Small intestine (tissue), 7 donors: ENCODE data around the gene CHIT1. TPM values are rescaled to one million over a fixed set of nuclear protein-coding genes. Genes with fewer than 3 reads are reported as not detected.
A peak's percentile ranks its signal among the peaks of the same experiment; 100 is the strongest.
"Not testable (repeated sequence)": the region's sequence is repeated elsewhere in the genome, so short reads cannot be mapped to it uniquely, and the experiment has no call there.

Experiments
- DNase-seq, 2 donors: peaks; one replicate each; pipeline versions ENCODE4 v3.0.0 to v3.0.0-alpha.2; 2013
- FAIRE-seq: peaks from 2 replicates; lab custom pipeline; 2012; peaks lifted over from hg19 to GRCh38; lab: Jason Lieb, UNC
- H3K27ac ChIP-seq, 3 donors: one replicate each; pipeline ENCODE4 v1.5.1; 2013; ENCODE audit warnings: low read length in 2 of 3, mild to moderate bottlenecking in 2 of 3, control low read depth in 1 of 3, inconsistent platforms in 1 of 3, low read depth in 1 of 3, moderate library complexity in 1 of 3
- H3K27me3 ChIP-seq, 3 donors: one replicate each; pipeline ENCODE4 v1.6.1; 2013; ENCODE audit warnings: low read length in 3 of 3, inconsistent platforms in 1 of 3; ENCODE audit not compliant: control insufficient read depth in 3 of 3, insufficient read depth in 3 of 3
- H3K36me3 ChIP-seq, 3 donors: one replicate each; pipeline ENCODE4 v1.6.1; 2013; ENCODE audit warnings: low read length in 3 of 3, inconsistent platforms in 1 of 3, low read depth in 1 of 3, mild to moderate bottlenecking in 1 of 3, moderate library complexity in 1 of 3; ENCODE audit not compliant: control insufficient read depth in 3 of 3, insufficient read depth in 2 of 3
- H3K4me1 ChIP-seq, 3 donors: one replicate each; pipeline ENCODE4 v1.6.1; 2013; ENCODE audit warnings: low read length in 2 of 3, inconsistent platforms in 1 of 3, low read depth in 1 of 3, mild to moderate bottlenecking in 1 of 3, moderate library complexity in 1 of 3; ENCODE audit not compliant: control insufficient read depth in 3 of 3, insufficient read depth in 2 of 3
- H3K4me3 ChIP-seq, 3 donors: one replicate each; pipeline ENCODE4 v1.5.1; 2013; ENCODE audit warnings: low read length in 3 of 3, control low read depth in 1 of 3, inconsistent platforms in 1 of 3, low read depth in 1 of 3, mild to moderate bottlenecking in 1 of 3, moderate library complexity in 1 of 3
- H3K9me3 ChIP-seq, 2 donors: one replicate each; pipeline ENCODE4 v1.6.1; 2013; ENCODE audit warnings: low read depth in 1 of 2, low read length in 1 of 2; ENCODE audit not compliant: control insufficient read depth in 2 of 2, insufficient read depth in 1 of 2
- WGBS, 3 donors: extraction: QIAGEN DNeasy Blood & Tissue Kit; methylation state at CpG; one replicate each; pipeline ENCODE4 v1.1.7; 2013; 5-methylcytosine and 5-hydroxymethylcytosine counted together
- polyA plus RNA-seq, 4 donors: library from polyadenylated mRNA; stranded (reverse) in 3 of 4; unstranded in 1 of 4; fragments of 200-250 nt in 3 of 4; fragments of 120-200 nt in 1 of 4; gene quantifications; one replicate each; pipeline versions ENCODE4 v1.2.1 to v1.2.3, GENCODE V29; 2013
- donor health status: healthy with polysubstance abuse.
- donor health status: control.
- donor health status: control.
- donor health status: Bipolar disorder and iron deficiency.
- donor health status: healthy.

CHIT1 gene
- polyA plus RNA-seq, 4 donors = 0.07 to 0.43 TPM; not detected in 2

DNA sequence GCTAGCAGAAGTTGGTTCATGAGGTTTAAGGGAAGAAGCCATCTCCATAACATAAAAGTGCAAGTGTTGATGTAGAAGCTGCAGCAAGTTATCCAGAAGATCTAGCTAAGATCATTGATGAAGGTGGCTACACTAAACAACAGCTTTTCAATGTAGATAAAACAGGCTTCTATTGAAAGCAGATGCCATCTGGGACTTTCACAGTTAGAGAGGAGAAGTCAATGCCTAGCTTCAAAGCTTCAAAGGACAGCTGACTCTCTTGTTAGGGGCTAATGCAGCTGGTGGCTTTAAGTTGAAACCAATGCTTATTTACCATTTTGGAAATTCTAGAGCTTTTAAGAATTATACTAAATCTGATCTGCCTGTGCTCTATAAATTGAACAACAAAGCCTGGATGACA, 25.3 kb upstream of the CHIT1 start:
- not testable (repeated sequence) for H3K27me3 ChIP-seq, H3K9me3 ChIP-seq, FAIRE-seq, DNase-seq, H3K4me3 ChIP-seq, H3K4me1 ChIP-seq, H3K36me3 ChIP-seq, H3K27ac ChIP-seq

DNA sequence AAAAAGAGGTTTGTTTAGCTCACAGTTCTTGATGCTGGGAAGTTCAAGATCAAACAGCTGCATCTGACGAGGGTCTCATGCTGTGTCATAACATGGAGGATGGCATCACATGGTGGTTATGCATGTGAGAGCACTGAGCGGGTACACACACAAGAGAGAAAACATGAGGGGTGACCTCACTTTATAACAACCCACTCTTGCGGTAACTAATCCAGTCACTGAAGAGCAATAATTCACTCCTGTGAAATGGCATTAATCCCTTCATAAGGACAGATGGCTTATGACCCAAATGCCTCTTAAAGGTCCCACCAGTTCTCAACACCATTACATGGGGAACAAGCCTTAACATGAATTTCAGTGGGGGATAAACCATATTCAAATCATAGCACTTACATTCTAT, 23.2 kb upstream of the CHIT1 start:
- Histone ChIP-seq H3K4me1 (no peaks in the 10 kb centered on the region), H3K27me3 (no peaks in the 10 kb centered on the region), H3K9me3 (peaks cover 0 to 6% of the 10 kb centered on the region in 2 donors), H3K36me3 (no peaks in the 10 kb centered on the region), H3K4me3 (no peak overlapping the region), H3K27ac (no peak overlapping the region)
- 73 to 84% (median 80%) methylated on average over 3 of the region's 3 CpGs for WGBS, 3 donors
- FAIRE-seq (no peak), DNase-seq (no peak)

- Histone ChIP-seq H3K27ac (no peak overlapping the region), H3K9me3 (peaks cover 0 to 2% of the 10 kb centered on the region in 2 donors), H3K36me3 (no peaks in the 10 kb centered on the region), H3K4me1 (no peaks in the 10 kb centered on the region), H3K27me3 (no peaks in the 10 kb centered on the region), H3K4me3 (no peak overlapping the region)
- no peak for FAIRE-seq
- 91 to 98% (median 94%) methylated on average over 2 of the region's 2 CpGs for WGBS, 3 donors
- DNase-seq = no peak
Observed at GRCh38 chr1:203251466-203251865, 22.0 kb upstream of the CHIT1 start.

GRCh38 chr1:203250911-203251310, 21.4 kb upstream of the CHIT1 start:
- Histone ChIP-seq H3K36me3 (no peaks in the 10 kb centered on the region), H3K4me3 (no peak overlapping the region), H3K9me3 (no peaks in the 10 kb centered on the region), H3K27me3 (no peaks in the 10 kb centered on the region), H3K4me1 (no peaks in the 10 kb centered on the region), H3K27ac (no peak overlapping the region)
- DNase-seq = no peak
- no peak for FAIRE-seq
- 53 to 58% (median 56%) methylated on average over 2 of the region's 2 CpGs for WGBS, 3 donors

GRCh38 chr1:203244776-203245175, 15.3 kb upstream of the CHIT1 start:
- Histone ChIP-seq H3K4me1 (no peaks in the 10 kb centered on the region), H3K27ac (peak overlapping the region in 1 of 3 donors; percentile 69), H3K4me3 (no peak overlapping the region), H3K36me3 (no peaks in the 10 kb centered on the region), H3K9me3 (no peaks in the 10 kb centered on the region), H3K27me3 (no peaks in the 10 kb centered on the region)
- DNase-seq (peak; percentile 42 to 77), FAIRE-seq (no peak)
- 34 to 45% (median 41%) methylated on average over 4 of the region's 4 CpGs for WGBS, 3 donors

DNA sequence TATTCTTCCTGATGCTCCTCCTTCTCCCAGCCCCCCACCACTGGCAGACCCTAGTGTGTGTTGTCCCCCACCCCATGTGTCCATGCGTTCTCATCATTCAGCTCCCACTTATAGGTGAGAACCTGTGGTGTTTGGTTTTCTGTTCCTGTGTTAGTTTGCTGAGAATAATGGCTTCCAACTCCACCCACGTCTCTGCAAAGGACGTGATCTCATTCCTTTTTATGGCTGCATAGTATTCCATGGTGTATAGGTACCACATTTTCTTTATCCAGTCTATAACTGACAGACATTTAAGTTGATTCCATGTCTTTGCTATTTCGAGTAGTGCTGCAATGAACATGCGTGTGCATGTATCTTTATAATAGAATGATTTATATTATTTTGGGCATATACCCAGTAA, 12.2 kb upstream of the CHIT1 start:
- H3K4me1 ChIP-seq, H3K36me3 ChIP-seq, DNase-seq, FAIRE-seq, H3K9me3 ChIP-seq, H3K4me3 ChIP-seq, H3K27ac ChIP-seq, H3K27me3 ChIP-seq: not testable (repeated sequence)
- 85 to 92% (median 87%) methylated on average over 5 of the region's 5 CpGs for WGBS, 3 donors

DNA sequence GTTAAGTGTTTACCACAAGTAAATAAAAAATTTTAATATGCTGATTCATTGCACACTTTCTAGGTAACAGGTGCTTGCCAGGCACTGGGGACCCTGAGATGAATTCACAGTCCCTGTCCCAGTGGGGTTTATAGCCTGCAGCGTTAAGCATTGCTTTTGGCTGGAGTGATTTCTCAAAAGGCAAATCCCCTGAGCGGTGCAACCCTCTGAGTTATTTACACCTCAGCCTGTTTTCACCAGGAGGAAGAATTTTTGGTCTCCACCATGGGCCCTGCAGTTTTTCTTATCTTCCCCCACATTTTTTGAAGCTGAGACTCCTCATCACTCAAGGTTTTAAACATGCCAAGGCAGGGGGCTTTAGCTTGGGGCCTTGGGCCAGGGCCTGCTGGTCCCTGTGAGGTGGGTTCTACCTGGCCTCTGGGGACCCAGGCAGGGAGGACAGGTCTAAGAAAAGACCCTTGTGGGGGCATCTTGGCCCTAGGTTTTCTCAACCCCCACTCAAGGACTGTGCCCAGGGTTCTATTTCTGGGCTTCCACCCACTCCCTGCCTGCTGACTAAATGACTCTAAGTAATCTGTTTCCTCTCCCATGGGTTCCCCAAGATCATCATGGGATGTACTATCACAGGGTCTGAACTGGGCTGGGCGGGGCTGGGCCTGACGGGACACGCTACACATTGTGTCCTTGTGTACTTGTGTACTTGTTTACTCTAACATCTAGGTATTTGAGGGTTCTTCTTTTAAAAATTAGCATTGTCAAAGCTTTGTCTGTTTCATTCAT, 10.2 kb upstream of the CHIT1 start:
- Histone ChIP-seq H3K4me3 (no peak overlapping the region), H3K4me1 (no peaks in the 10 kb centered on the region), H3K27ac (no peak overlapping the region), H3K36me3 (no peaks in the 10 kb centered on the region), H3K27me3 (peaks cover 0 to 6% (median 2%) of the 10 kb centered on the region in 3 donors), H3K9me3 (peaks cover 0 to 16% of the 10 kb centered on the region in 2 donors)
- FAIRE-seq (no peak), DNase-seq (no peak)
- WGBS, 3 donors = 51 to 72% (median 69%) methylated on average over 5 of the region's 5 CpGs

DNA sequence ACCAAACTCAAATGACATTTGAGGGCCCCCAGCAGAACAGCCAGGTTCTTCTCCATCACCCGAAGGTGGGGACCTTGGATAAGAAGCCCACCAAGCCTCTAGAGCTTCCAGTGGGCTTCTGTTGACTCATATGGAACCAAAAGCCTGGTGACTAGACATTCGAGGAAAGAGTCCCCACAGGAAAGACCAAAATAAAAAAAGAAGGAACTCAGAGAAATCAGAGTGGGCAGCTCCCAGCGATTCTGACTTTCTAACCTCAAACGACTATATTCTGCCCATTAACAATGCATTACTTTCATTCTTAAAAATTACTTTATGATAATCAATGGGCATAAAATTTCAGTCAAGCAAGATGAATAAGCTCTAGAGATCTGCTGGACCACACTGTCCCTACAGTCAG, 9.6 kb upstream of the CHIT1 start:
- H3K4me3 ChIP-seq = no peak overlapping the region
- peaks cover 0 to 6% (median 2%) of the 10 kb centered on the region in 3 donors for H3K27me3 ChIP-seq
- FAIRE-seq = no peak
- no peak overlapping the region for H3K27ac ChIP-seq
- no peaks in the 10 kb centered on the region for H3K36me3 ChIP-seq
- 51 to 62% (median 58%) methylated on average over 4 of the region's 4 CpGs for WGBS, 3 donors
- H3K4me1 ChIP-seq = no peaks in the 10 kb centered on the region
- DNase-seq = no peak
- H3K9me3 ChIP-seq = peaks cover 0 to 17% of the 10 kb centered on the region in 2 donors

DNA sequence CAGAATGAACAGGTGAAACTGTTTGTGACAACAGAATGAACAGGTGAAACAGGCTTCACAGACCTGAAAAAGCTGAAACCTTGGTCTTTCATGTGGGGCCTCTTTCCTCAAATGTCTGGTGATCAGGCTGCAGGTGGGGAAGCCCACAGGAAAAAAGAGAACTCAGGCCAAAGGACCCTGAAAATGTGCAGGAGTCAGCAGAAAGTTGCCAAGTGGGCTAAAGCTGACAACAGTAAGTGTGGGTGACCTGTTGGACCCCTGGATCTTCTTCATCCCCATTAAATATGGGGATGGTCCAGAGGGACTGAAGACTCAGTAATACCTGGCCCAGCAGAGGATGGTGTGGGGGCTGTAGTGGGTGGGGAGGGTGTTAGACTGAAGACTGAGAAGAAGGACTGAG, 9.1 kb upstream of the CHIT1 start:
- no peak for FAIRE-seq
- no peak overlapping the region for H3K27ac ChIP-seq
- no peaks in the 10 kb centered on the region for H3K4me1 ChIP-seq
- no peak overlapping the region for H3K4me3 ChIP-seq
- peaks cover 0 to 17% of the 10 kb centered on the region in 2 donors for H3K9me3 ChIP-seq
- H3K36me3 ChIP-seq = no peaks in the 10 kb centered on the region
- H3K27me3 ChIP-seq = peaks cover 0 to 6% (median 5%) of the 10 kb centered on the region in 3 donors
- DNase-seq = no peak
